PC-9 (cell line): Measurements from ENCODE around the gene OPA1. TPM values are rescaled to one million over a fixed set of nuclear protein-coding genes. Genes with fewer than 3 reads are reported as not detected.
A peak's percentile ranks its signal among the peaks of the same experiment; 100 is the strongest.

Experiments
- BruUV-seq: library from RNA; stranded (reverse); fragments of 400-500 nt; replicated peaks from 2 replicates; lab custom pipeline; 2021; lab: Mats Ljungman, UMichigan
- CTCF ChIA-PET: fragments of 300-600 bp; sonication (Branson Sonifier 250); formaldehyde crosslinking; loops from one replicate; lab custom pipeline; 2022; ENCODE audit warnings: antibody characterized with exemption; lab: Charles Lee
- POLR2A ChIA-PET: fragments of 300-600 bp; sonication (Branson Sonifier 250); formaldehyde crosslinking; loops from one replicate; lab custom pipeline; 2022; ENCODE audit warnings: antibody characterized with exemption; ENCODE audit not compliant: unreplicated experiment; lab: Charles Lee
- DNase-seq, 2 experiments: peaks; one replicate each; pipeline versions ENCODE4 v3.0.0 to v3.0.0-alpha.2; 2015 to 2022; ENCODE audit warnings: mixed read lengths in 1 of 2
- H2AFZ ChIP-seq: fragments of 200-600 bp; sonication (generic); 2 replicates; pipeline ENCODE4 v1.8.1; 2017; ENCODE audit warnings: antibody characterized with exemption
- H3F3A ChIP-seq: fragments of 200-600 bp; sonication (generic); 2 replicates; pipeline ENCODE4 v1.8.1; 2017; ENCODE audit warnings: antibody characterized with exemption, mild to moderate bottlenecking, low read depth; ENCODE audit not compliant: insufficient read depth
- H3K27ac ChIP-seq: fragments of 200-600 bp; sonication (generic); 2 replicates; pipeline ENCODE4 v1.6.1; 2016; ENCODE audit warnings: mixed run types
- H3K27me3 ChIP-seq: fragments of 200-600 bp; sonication (generic); 2 replicates; pipeline ENCODE4 v1.6.1; 2016; ENCODE audit warnings: low read depth, mixed run types; ENCODE audit not compliant: insufficient read depth
- H3K36me3 ChIP-seq: fragments of 200-600 bp; sonication (generic); 2 replicates; pipeline ENCODE4 v1.6.1; 2016; ENCODE audit warnings: low read depth, mixed run types
- H3K4me1 ChIP-seq: fragments of 200-600 bp; sonication (generic); replicated peaks from 2 replicates; pipeline ENCODE4 v1.6.1; 2016; ENCODE audit warnings: mixed run types; ENCODE audit not compliant: insufficient read depth
- H3K4me2 ChIP-seq: fragments of 200-600 bp; sonication (generic); 2 replicates; pipeline ENCODE4 v1.6.1; 2017; ENCODE audit warnings: mixed run types
- H3K4me3 ChIP-seq: fragments of 200-600 bp; sonication (generic); 2 replicates; pipeline ENCODE4 v1.6.1; 2016; ENCODE audit warnings: mixed run types
- H3K79me2 ChIP-seq: fragments of 200-600 bp; sonication (generic); 2 replicates; pipeline ENCODE4 v1.6.1; 2017; ENCODE audit warnings: low read depth, mixed run types
- H3K9me2 ChIP-seq: fragments of 200-600 bp; sonication (generic); 2 replicates; pipeline ENCODE4 v1.8.1; 2017; ENCODE audit warnings: mild to moderate bottlenecking; ENCODE audit not compliant: insufficient read depth
- H3K9me3 ChIP-seq: fragments of 200-600 bp; sonication (generic); 2 replicates; pipeline ENCODE4 v1.8.1; 2016; ENCODE audit warnings: low read depth; ENCODE audit not compliant: insufficient read depth
- H4K20me1 ChIP-seq: fragments of 200-600 bp; sonication (generic); 2 replicates; pipeline ENCODE4 v1.8.1; 2017; ENCODE audit not compliant: insufficient read depth
- CTCF ChIP-seq: fragments of 200-600 bp; sonication (generic); conservative IDR thresholded peaks from 2 replicates; pipeline ENCODE4 v1.6.1; 2017; ENCODE audit warnings: mixed run types, antibody characterized with exemption, mild to moderate bottlenecking, moderate library complexity
- EZH2 ChIP-seq: fragments of 200-600 bp; sonication (generic); IDR thresholded peaks from 2 replicates; pipeline ENCODE4 v1.8.0; 2017; ENCODE audit warnings: antibody characterized with exemption, low read depth
- intact Hi-C: fragments of 100-400 bp; cut with micrococcal nuclease; formaldehyde crosslinking; loops from one replicate; pipeline ENCODE4 v1.10.0; 2022; ENCODE audit not compliant: unreplicated experiment
- total RNA-seq: library from RNA; stranded (reverse); gene quantifications from 2 replicates; pipeline ENCODE4 v1.2.3, GENCODE V29; 2021

Gene OPA1
- total RNA-seq, 1 experiment from 2014 or later = 120 TPM

GRCh38 chr3:193569119-193569518 is 23.9 kb upstream of the OPA1 start:
- no peaks in the 10 kb centered on the region for H3K9me3 ChIP-seq
- peaks cover 3% of the 10 kb centered on the region for H3K4me1 ChIP-seq
- CTCF ChIA-PET = no interaction called here
- no TSS peak for BruUV-seq
- H3K27me3 ChIP-seq = no peaks in the 10 kb centered on the region
- POLR2A ChIA-PET = no interaction called here
- no peaks in the 10 kb centered on the region for H3K9me2 ChIP-seq
- no peak overlapping the region for H3K4me3 ChIP-seq
- no peaks in the 10 kb centered on the region for H3K79me2 ChIP-seq
- DNase-seq = no peak
- peaks cover 4% of the 10 kb centered on the region; the same call in 1 of the 2 replicates for H3F3A ChIP-seq
- H3K27ac ChIP-seq = no peak overlapping the region
- no peak overlapping the region for H2AFZ ChIP-seq
- no peaks in the 10 kb centered on the region for H3K36me3 ChIP-seq
- no peak overlapping the region for H3K4me2 ChIP-seq
- intact Hi-C loops = no loop called here
- H4K20me1 ChIP-seq = no peaks in the 10 kb centered on the region
- no peak for TF ChIP-seq EZH2
- TF ChIP-seq CTCF = no peak

- no peak overlapping the region for H2AFZ ChIP-seq
- H4K20me1 ChIP-seq = no peaks in the 10 kb centered on the region
- no peaks in the 10 kb centered on the region for H3K27me3 ChIP-seq
- no peak overlapping the region for H3K4me3 ChIP-seq
- peaks cover 14% of the 10 kb centered on the region for H3K4me1 ChIP-seq
- no peak overlapping the region for H3K27ac ChIP-seq
- ChIA-PET POLR2A (interaction anchor here (0.7 kb wide), 1 partner anchor 528 kb away, joined by 4 read pairs; no protein-coding TSS in a partner anchor), CTCF (interaction anchor here (0.6 to 1.7 kb wide), 2 partner anchors 759 to 795 kb away, joined by 9 to 12 read pairs; no protein-coding TSS in a partner anchor)
- no TSS peak for BruUV-seq
- intact Hi-C loops = loop anchor here (1.0 to 5.0 kb wide), 6 partner anchors 111 to 1105 kb away; partner anchors contain the start of gene MB21D2
- 0 out of 2 replicates have a peak, but pooled peaks cover 3% of the 10 kb centered on the region for H3K9me2 ChIP-seq
- no peaks in the 10 kb centered on the region for H3K9me3 ChIP-seq
- H3F3A ChIP-seq = peaks cover 13% of the 10 kb centered on the region; the same call in 1 of the 2 replicates
- peak; percentile 69 for DNase-seq
- no peaks in the 10 kb centered on the region for H3K36me3 ChIP-seq
- H3K79me2 ChIP-seq = no peaks in the 10 kb centered on the region
- H3K4me2 ChIP-seq = no peak overlapping the region
- TF ChIP-seq EZH2 (no peak), CTCF (peak; percentile 98)
These were observed 20.5 kb upstream of the OPA1 start for GRCh38 chr3:193572426-193572908.

GRCh38 chr3:193573403-193574191 is 19.4 kb upstream of the OPA1 start:
- no peak for DNase-seq
- Histone ChIP-seq H4K20me1 (no peaks in the 10 kb centered on the region), H3K9me3 (no peaks in the 10 kb centered on the region), H3K27ac (no peak overlapping the region), H3K4me3 (no peak overlapping the region), H2AFZ (no peak overlapping the region), H3F3A (peaks cover 13% of the 10 kb centered on the region; the same call in 1 of the 2 replicates), H3K79me2 (no peaks in the 10 kb centered on the region), H3K27me3 (no peaks in the 10 kb centered on the region), H3K4me2 (no peak overlapping the region), H3K9me2 (0 out of 2 replicates have a peak, but pooled peaks cover 3% of the 10 kb centered on the region), H3K36me3 (no peaks in the 10 kb centered on the region), H3K4me1 (peaks cover 14% of the 10 kb centered on the region)
- intact Hi-C loops = loop anchor here (2.0 to 5.0 kb wide), 2 partner anchors 531 to 657 kb away; partner anchors contain the start of gene MB21D2
- ChIA-PET POLR2A (interaction anchor here (0.8 kb wide), 1 partner anchor 1362 kb away, joined by 3 read pairs; no protein-coding TSS in a partner anchor), CTCF (interaction anchor here (0.7 to 1.7 kb wide), 3 partner anchors 19 to 761 kb away, joined by 3 to 12 read pairs (median 9); no protein-coding TSS in a partner anchor)
- TF ChIP-seq EZH2 (no peak), CTCF (no peak)
- BruUV-seq = no TSS peak
